Endothelial cell of umbilical vein (primary cell): ENCODE data around the gene NHLRC4. TPM values are rescaled to one million over a fixed set of nuclear protein-coding genes. Genes with fewer than 3 reads are reported as not detected.

Experiments used
- BruUV-seq: library from RNA; stranded (reverse); fragments of 400-500 nt; replicated peaks from 2 replicates; lab custom pipeline; 2021; lab: Mats Ljungman, UMichigan
- CTCF ChIA-PET: fragments of 300-600, 350-600 bp; sonication (Branson Sonifier 250); formaldehyde crosslinking; loops from one replicate; lab custom pipeline; 2021; ENCODE audit warnings: antibody characterized with exemption, inconsistent platforms; lab: Charles Lee
- POLR2A ChIA-PET: fragments of 300-600, 350-600 bp; sonication (Branson Sonifier 250); formaldehyde crosslinking; loops from one replicate; lab custom pipeline; 2021; ENCODE audit warnings: antibody characterized with exemption, inconsistent platforms; lab: Charles Lee
- DNase-seq: peaks from one replicate; pipeline ENCODE4 v3.0.0-alpha.2; 2011; ENCODE audit warnings: low read depth, low spot score
- FAIRE-seq: peaks from 2 replicates; lab custom pipeline; 2011; peaks lifted over from hg19 to GRCh38; lab: Jason Lieb, UNC
- H2AFZ ChIP-seq: 2 replicates; pipeline ENCODE4 v1.6.0; 2012; ENCODE audit warnings: low read depth, low read length, control low read depth, inconsistent platforms
- H3K27ac ChIP-seq: 2 replicates; pipeline ENCODE4 v1.5.1; 2011; ENCODE audit warnings: low read depth, mild to moderate bottlenecking, control low read depth, low read length, moderate library complexity; ENCODE audit not compliant: insufficient read depth
- H3K27me3 ChIP-seq, 2 experiments: 2 replicates each; pipeline versions ENCODE4 v1.6.0 to v1.6.1; 2011; ENCODE audit warnings: low read length in 2 of 2, mixed read lengths in 1 of 2; ENCODE audit not compliant: control insufficient read depth in 2 of 2, insufficient read depth in 2 of 2
- H3K36me3 ChIP-seq, 2 experiments: 2 replicates in 1 of 2; 3 replicates in 1 of 2; pipeline ENCODE4 v1.5.1; 2011; ENCODE audit warnings: low read length in 2 of 2, mild to moderate bottlenecking in 1 of 2, moderate library complexity in 1 of 2; ENCODE audit not compliant: control insufficient read depth in 2 of 2, insufficient read depth in 2 of 2; ENCODE audit errors: extremely low read depth in 1 of 2
- H3K4me1 ChIP-seq: 3 replicates; pipeline ENCODE4 v1.5.1; 2011; ENCODE audit warnings: mild to moderate bottlenecking, low read length; ENCODE audit not compliant: control insufficient read depth, insufficient read depth; ENCODE audit errors: extremely low read depth
- H3K4me2 ChIP-seq: 2 replicates; pipeline ENCODE4 v1.6.1; 2011; ENCODE audit warnings: low read length, control low read depth, mixed read lengths; ENCODE audit not compliant: insufficient read depth
- H3K4me3 ChIP-seq, 3 experiments: fragments of 200-600 bp in 1 of 3; sonication (generic), shearing (Covaris generic) in 1 of 3; replicated peaks in 1 of 3; 2 replicates each; pipeline ENCODE4 v1.5.1; 2011 to 2016; ENCODE audit warnings: control low read depth in 3 of 3, low read length in 3 of 3, mild to moderate bottlenecking in 2 of 3, inconsistent platforms in 1 of 3, low read depth in 1 of 3, moderate library complexity in 1 of 3; ENCODE audit not compliant: insufficient read depth in 1 of 3
- H3K79me2 ChIP-seq: 2 replicates; pipeline ENCODE4 v1.6.0; 2012; ENCODE audit warnings: low read length, inconsistent platforms; ENCODE audit not compliant: control insufficient read depth, insufficient read depth
- H3K9ac ChIP-seq: replicated peaks from 2 replicates; pipeline ENCODE3; 2011; ENCODE audit warnings: low read length, control low read depth; ENCODE audit not compliant: insufficient read depth; ENCODE audit errors: extremely low read depth
- H3K9me1 ChIP-seq: replicated peaks from 3 replicates; pipeline ENCODE4 v1.6.0; 2011; ENCODE audit warnings: mild to moderate bottlenecking, low read length; ENCODE audit not compliant: control insufficient read depth, insufficient read depth; ENCODE audit errors: extremely low read depth
- H3K9me3 ChIP-seq: replicated peaks from 2 replicates; pipeline ENCODE4 v1.5.1; 2012; ENCODE audit warnings: low read length, inconsistent platforms; ENCODE audit not compliant: control insufficient read depth, insufficient read depth
- H4K20me1 ChIP-seq: replicated peaks from 2 replicates; pipeline ENCODE3; 2011; ENCODE audit warnings: mild to moderate bottlenecking, low read length; ENCODE audit not compliant: control insufficient read depth, insufficient read depth; ENCODE audit errors: extremely low read depth
- EZH2 ChIP-seq: IDR thresholded peaks from 2 replicates; pipeline ENCODE4 v1.6.1; 2012; ENCODE audit warnings: borderline replicate concordance, low read depth, mild to moderate bottlenecking, moderate library complexity, low read length, inconsistent platforms; ENCODE audit not compliant: severe bottlenecking
- FOS ChIP-seq: IDR thresholded peaks from 2 replicates; pipeline ENCODE4 v1.6.1; 2011; ENCODE audit warnings: mild to moderate bottlenecking, low read length, moderate library complexity, borderline replicate concordance; ENCODE audit not compliant: insufficient read depth
- GATA2 ChIP-seq: IDR thresholded peaks from 2 replicates; pipeline ENCODE4 v1.7.0; 2011; ENCODE audit warnings: low read depth, mild to moderate bottlenecking, moderate library complexity, mixed read lengths, low read length; ENCODE audit not compliant: insufficient read length, insufficient read depth
- JUN ChIP-seq: IDR thresholded peaks from 2 replicates; pipeline ENCODE4 v1.6.1; 2011; ENCODE audit warnings: borderline replicate concordance, low read depth; ENCODE audit not compliant: insufficient read length, insufficient read depth
- MYC ChIP-seq: IDR thresholded peaks from one replicate; pipeline ENCODE4 v1.6.1; 2011; ENCODE audit warnings: mild to moderate bottlenecking, low read depth, low read length
- POLR2A ChIP-seq: IDR thresholded peaks from 2 replicates; pipeline ENCODE4 v1.6.1; 2012; ENCODE audit warnings: low read depth, mild to moderate bottlenecking, control low read depth, low read length
- POLR2AphosphoS5 ChIP-seq: IDR thresholded peaks from 2 replicates; pipeline ENCODE4 v1.6.1; 2012; ENCODE audit warnings: low read depth, mild to moderate bottlenecking, control low read depth, low read length, moderate library complexity; ENCODE audit not compliant: insufficient read depth
- dilution Hi-C: fragments of 300-500 bp; cut with MboI; formaldehyde crosslinking; loops from one replicate; pipeline ENCODE4 v1.15.0; 2019; ENCODE audit warnings: low sequenced_read_pairs; ENCODE audit not compliant: extremely low pct_ligation_motif_present
- intact Hi-C: fragments of 100-400 bp; cut with micrococcal nuclease; formaldehyde crosslinking; loops from one replicate; pipeline ENCODE4 v1.10.0; 2022
- polyA plus RNA-seq, 4 experiments: library from polyadenylated mRNA; depleted of rRNA in 3 of 4; stranded (reverse) in 3 of 4; unstranded in 1 of 4; fragments of >200 nt; gene quantifications; 2 replicates each; pipeline versions ENCODE4 v1.2.1 to v1.2.3, GENCODE V29; 2011 to 2012; ENCODE audit warnings: missing spikeins in 1 of 4
- total RNA-seq: library from RNA; stranded (reverse); gene quantifications from 2 replicates; pipeline ENCODE4 v1.2.3, GENCODE V29; 2021
- TF ChIP-seq, protein P1 (sequence below): IDR thresholded peaks from 2 replicates; pipeline ENCODE4 v1.6.1; 2011; ENCODE audit not compliant: insufficient read depth, insufficient read length
- TF ChIP-seq, protein P2 (sequence below), 2 donors: IDR thresholded peaks; 1 replicate in 1 of 2; 2 replicates in 1 of 2; pipeline ENCODE4 v1.5.1; 2011; ENCODE audit warnings: low read length in 2 of 2, mild to moderate bottlenecking in 2 of 2, moderate library complexity in 2 of 2, control low read depth in 1 of 2, inconsistent platforms in 1 of 2, low read depth in 1 of 2; ENCODE audit not compliant: insufficient read depth in 1 of 2; ENCODE audit errors: extremely low read depth in 1 of 2

NHLRC4 gene
- total and polyA plus RNA-seq, 2 donors (not counting 3 experiments of a cell fraction or from before 2014, with no cell fraction given): 0.73 to 0.94 TPM

DNA sequence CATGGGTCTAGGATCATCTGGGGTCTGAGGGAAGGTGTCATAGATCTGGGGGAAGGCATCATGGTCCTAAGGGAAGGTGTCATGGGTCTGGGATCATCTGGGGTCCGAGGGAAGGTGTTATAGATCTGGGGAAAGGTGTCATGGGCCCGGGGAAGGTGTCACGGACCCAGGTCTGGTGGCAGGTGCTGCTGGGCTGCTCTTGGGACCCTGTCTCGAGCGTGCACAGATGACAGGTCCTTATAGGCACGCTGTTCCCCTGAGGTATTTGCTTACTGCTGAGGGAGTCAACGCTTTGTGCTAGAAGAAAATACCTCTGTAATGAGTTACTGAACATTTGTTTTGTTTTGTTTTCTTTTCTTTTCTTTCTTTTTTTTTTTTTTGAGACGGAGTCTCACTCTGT lies 24.4 kb downstream of the NHLRC4 start:
- no peak for DNase-seq
- H3K79me2 ChIP-seq: peaks cover 27% of the 10 kb centered on the region
- peak overlapping the region in 1 of 3 experiments; percentile 44 for H3K4me3 ChIP-seq
- H3K9me1 ChIP-seq: no peaks in the 10 kb centered on the region
- intact Hi-C loops: no loop called here
- no peaks in the 10 kb centered on the region for H4K20me1 ChIP-seq
- H3K4me2 ChIP-seq: peak overlapping the region; percentile 53
- H3K9me3 ChIP-seq: no peaks in the 10 kb centered on the region
- no peaks in the 10 kb centered on the region for H3K27me3 ChIP-seq
- peaks cover 0 to 3% of the 10 kb centered on the region in 2 experiments for H3K36me3 ChIP-seq
- TF ChIP-seq FOS (no peak), POLR2A (no peak), MYC (no peak), JUN (no peak)
- TF ChIP-seq, protein P1, sequence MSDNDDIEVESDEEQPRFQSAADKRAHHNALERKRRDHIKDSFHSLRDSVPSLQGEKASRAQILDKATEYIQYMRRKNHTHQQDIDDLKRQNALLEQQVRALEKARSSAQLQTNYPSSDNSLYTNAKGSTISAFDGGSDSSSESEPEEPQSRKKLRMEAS: no peak
- H2AFZ ChIP-seq: no peak overlapping the region
- peaks cover 16% of the 10 kb centered on the region for H3K4me1 ChIP-seq
- no peak overlapping the region for H3K27ac ChIP-seq
- no TSS peak for BruUV-seq
- H3K9ac ChIP-seq: no peak overlapping the region
- ChIA-PET CTCF (no interaction called here), POLR2A (no interaction called here)
- dilution Hi-C loops: no loop called here
- FAIRE-seq: no peak

DNA sequence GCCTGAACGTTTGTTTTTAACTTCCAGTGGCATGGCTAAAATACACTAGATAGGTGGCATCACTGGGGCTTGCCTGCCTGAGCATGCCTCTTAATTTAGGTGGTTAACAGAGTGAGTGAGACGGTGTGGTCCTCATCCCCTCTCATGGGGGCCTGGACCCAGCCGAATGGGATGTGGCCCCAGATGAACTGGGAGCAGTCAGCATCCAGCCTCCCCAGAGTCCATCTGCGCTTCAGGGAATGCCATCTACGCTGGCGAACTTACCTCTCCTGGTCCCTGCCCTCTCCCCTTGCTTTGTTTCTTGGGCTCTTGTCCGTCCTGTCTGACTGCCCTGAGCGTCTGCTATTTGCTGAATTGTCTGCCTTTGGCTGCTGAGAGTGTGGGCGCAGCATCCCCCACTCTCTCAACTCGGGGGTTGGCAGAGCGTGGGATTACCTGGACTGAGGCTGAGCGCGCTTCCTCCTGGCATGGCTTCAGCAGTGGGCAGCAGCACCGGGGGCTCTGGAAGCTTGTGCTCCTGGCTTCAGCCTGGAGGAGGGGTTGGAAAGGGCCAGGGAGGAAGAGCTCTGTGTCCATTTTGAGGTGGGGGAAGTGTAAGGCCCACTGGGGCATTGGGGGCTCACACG lies 25.2 kb downstream of the NHLRC4 start:
- Histone ChIP-seq H3K4me3 (no peak overlapping the region), H3K27ac (no peak overlapping the region), H3K9ac (no peak overlapping the region), H3K9me3 (no peaks in the 10 kb centered on the region), H3K9me1 (no peaks in the 10 kb centered on the region), H3K4me2 (no peak overlapping the region), H4K20me1 (no peaks in the 10 kb centered on the region), H3K36me3 (peaks cover 0 to 3% of the 10 kb centered on the region in 2 experiments), H3K4me1 (peaks cover 16% of the 10 kb centered on the region), H3K27me3 (no peaks in the 10 kb centered on the region), H2AFZ (no peak overlapping the region), H3K79me2 (peaks cover 27% of the 10 kb centered on the region)
- CTCF ChIA-PET: no interaction called here
- DNase-seq: no peak
- TF ChIP-seq JUN (no peak), POLR2AphosphoS5 (no peak), EZH2 (no peak), GATA2 (no peak), FOS (no peak), POLR2A (no peak), MYC (no peak)
- TF ChIP-seq, protein P1: no peak
- TF ChIP-seq, protein P2, sequence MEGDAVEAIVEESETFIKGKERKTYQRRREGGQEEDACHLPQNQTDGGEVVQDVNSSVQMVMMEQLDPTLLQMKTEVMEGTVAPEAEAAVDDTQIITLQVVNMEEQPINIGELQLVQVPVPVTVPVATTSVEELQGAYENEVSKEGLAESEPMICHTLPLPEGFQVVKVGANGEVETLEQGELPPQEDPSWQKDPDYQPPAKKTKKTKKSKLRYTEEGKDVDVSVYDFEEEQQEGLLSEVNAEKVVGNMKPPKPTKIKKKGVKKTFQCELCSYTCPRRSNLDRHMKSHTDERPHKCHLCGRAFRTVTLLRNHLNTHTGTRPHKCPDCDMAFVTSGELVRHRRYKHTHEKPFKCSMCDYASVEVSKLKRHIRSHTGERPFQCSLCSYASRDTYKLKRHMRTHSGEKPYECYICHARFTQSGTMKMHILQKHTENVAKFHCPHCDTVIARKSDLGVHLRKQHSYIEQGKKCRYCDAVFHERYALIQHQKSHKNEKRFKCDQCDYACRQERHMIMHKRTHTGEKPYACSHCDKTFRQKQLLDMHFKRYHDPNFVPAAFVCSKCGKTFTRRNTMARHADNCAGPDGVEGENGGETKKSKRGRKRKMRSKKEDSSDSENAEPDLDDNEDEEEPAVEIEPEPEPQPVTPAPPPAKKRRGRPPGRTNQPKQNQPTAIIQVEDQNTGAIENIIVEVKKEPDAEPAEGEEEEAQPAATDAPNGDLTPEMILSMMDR (IDR thresholded peaks at IDR 0.05; ENCODE audit: extremely low read depth in 1 of 2, insufficient read depth in 1 of 2, low read depth in 1 of 2, low read length in 2 of 2): no peak
- dilution Hi-C loops (no loop called here), intact Hi-C loops (no loop called here)
- no peak for FAIRE-seq
- POLR2A ChIA-PET: no interaction called here
- BruUV-seq: no TSS peak
